ENCODE results near the gene OPCML. TPM values are rescaled to one million over a fixed set of nuclear protein-coding genes. Genes with fewer than 3 reads are reported as not detected.

OPCML gene
- polyA plus RNA-seq, 3 donors from 2014 or later = not detected

- no peak for DNase-seq
- peaks cover 0 to 5% (median 0%) of the 10 kb centered on the region in 3 donors for H3K27me3 Mint-ChIP-seq (ENCODE audit: low read depth in 3 of 3)
- H3K4me3 Mint-ChIP-seq = no peak overlapping the region
- no peaks in the 10 kb centered on the region for H3K4me1 Mint-ChIP-seq
- H3K36me3 Mint-ChIP-seq = no peaks in the 10 kb centered on the region
- peaks cover 0 to 7% (median 0%) of the 10 kb centered on the region in 6 donors for H3K9me3 Mint-ChIP-seq
- H3K27ac Mint-ChIP-seq = no peak overlapping the region
Measured at GRCh38 chr11:133156986-133157745, 375.1 kb downstream of the OPCML start.

- no peak for DNase-seq
- Mint-ChIP-seq H3K27me3 (ENCODE audit: low read depth in 3 of 3) (peaks cover 0 to 4% (median 0%) of the 10 kb centered on the region in 3 donors), H3K36me3 (no peaks in the 10 kb centered on the region), H3K9me3 (peaks cover 0 to 4% (median 0%) of the 10 kb centered on the region in 6 donors), H3K27ac (no peak overlapping the region), H3K4me1 (no peaks in the 10 kb centered on the region), H3K4me3 (no peak overlapping the region)
Measured at GRCh38 chr11:133154781-133155180, 377.5 kb downstream of the OPCML start.

GRCh38 chr11:133154076-133154475, 378.2 kb downstream of the OPCML start:
- no peak for DNase-seq
- no peak overlapping the region for H3K27ac Mint-ChIP-seq
- no peaks in the 10 kb centered on the region for H3K36me3 Mint-ChIP-seq
- no peaks in the 10 kb centered on the region for H3K4me1 Mint-ChIP-seq
- peaks cover 0 to 2% (median 0%) of the 10 kb centered on the region in 6 donors for H3K9me3 Mint-ChIP-seq
- peaks cover 0 to 4% (median 0%) of the 10 kb centered on the region in 3 donors for H3K27me3 Mint-ChIP-seq (ENCODE audit: low read depth in 3 of 3)
- no peak overlapping the region for H3K4me3 Mint-ChIP-seq

- H3K27me3 Mint-ChIP-seq (ENCODE audit: low read depth in 3 of 3) = peaks cover 0 to 4% (median 0%) of the 10 kb centered on the region in 3 donors
- DNase-seq = no peak
- no peak overlapping the region for H3K4me3 Mint-ChIP-seq
- H3K36me3 Mint-ChIP-seq = no peaks in the 10 kb centered on the region
- peaks cover 0 to 2% (median 0%) of the 10 kb centered on the region in 6 donors for H3K9me3 Mint-ChIP-seq
- H3K27ac Mint-ChIP-seq = no peak overlapping the region
- H3K4me1 Mint-ChIP-seq = no peaks in the 10 kb centered on the region
Measured at GRCh38 chr11:133153031-133153430, 379.3 kb downstream of the OPCML start.

- Mint-ChIP-seq H3K27me3 (ENCODE audit: low read depth in 3 of 3) (peaks cover 0 to 3% (median 0%) of the 10 kb centered on the region in 3 donors), H3K36me3 (no peaks in the 10 kb centered on the region), H3K9me3 (peaks cover 0 to 6% (median 0%) of the 10 kb centered on the region in 6 donors), H3K4me1 (no peaks in the 10 kb centered on the region), H3K4me3 (no peak overlapping the region), H3K27ac (no peak overlapping the region)
- no peak for DNase-seq
Measured at GRCh38 chr11:133149698-133150097, 382.6 kb downstream of the OPCML start.

- H3K4me3 Mint-ChIP-seq = no peak overlapping the region
- H3K9me3 Mint-ChIP-seq = peaks cover 0 to 7% (median 0%) of the 10 kb centered on the region in 6 donors
- no peaks in the 10 kb centered on the region for H3K4me1 Mint-ChIP-seq
- H3K36me3 Mint-ChIP-seq = no peaks in the 10 kb centered on the region
- no peak for DNase-seq
- peaks cover 0 to 3% (median 0%) of the 10 kb centered on the region in 3 donors for H3K27me3 Mint-ChIP-seq (ENCODE audit: low read depth in 3 of 3)
- H3K27ac Mint-ChIP-seq = no peak overlapping the region
Measured at GRCh38 chr11:133147625-133148024, 384.7 kb downstream of the OPCML start.

GRCh38 chr11:133146697-133147306, 385.5 kb downstream of the OPCML start:
- Mint-ChIP-seq H3K4me1 (no peaks in the 10 kb centered on the region), H3K36me3 (no peaks in the 10 kb centered on the region), H3K27me3 (ENCODE audit: low read depth in 3 of 3) (peaks cover 0 to 3% (median 0%) of the 10 kb centered on the region in 3 donors), H3K27ac (no peak overlapping the region), H3K9me3 (peaks cover 0 to 7% (median 0%) of the 10 kb centered on the region in 6 donors), H3K4me3 (no peak overlapping the region)
- DNase-seq = no peak

- Mint-ChIP-seq H3K4me1 (no peaks in the 10 kb centered on the region), H3K27me3 (ENCODE audit: low read depth in 3 of 3) (peaks cover 2 to 4% (median 3%) of the 10 kb centered on the region in 3 donors), H3K4me3 (no peak overlapping the region), H3K36me3 (no peaks in the 10 kb centered on the region), H3K27ac (no peak overlapping the region), H3K9me3 (peaks cover 0 to 2% (median 0%) of the 10 kb centered on the region in 6 donors)
- no peak for DNase-seq
Measured at GRCh38 chr11:133137939-133138338, 394.4 kb downstream of the OPCML start.

GRCh38 chr11:133137270-133137669, 395.0 kb downstream of the OPCML start:
- peaks cover 0 to 2% (median 0%) of the 10 kb centered on the region in 6 donors for H3K9me3 Mint-ChIP-seq
- no peak overlapping the region for H3K4me3 Mint-ChIP-seq
- H3K27ac Mint-ChIP-seq = no peak overlapping the region
- no peaks in the 10 kb centered on the region for H3K36me3 Mint-ChIP-seq
- H3K27me3 Mint-ChIP-seq (ENCODE audit: low read depth in 3 of 3) = peaks cover 2 to 4% (median 3%) of the 10 kb centered on the region in 3 donors
- DNase-seq = no peak
- no peaks in the 10 kb centered on the region for H3K4me1 Mint-ChIP-seq

- peak overlapping the region in 1 of 6 donors; percentile 53 for H3K27ac Mint-ChIP-seq
- H3K36me3 Mint-ChIP-seq = no peaks in the 10 kb centered on the region
- H3K9me3 Mint-ChIP-seq = peaks cover 0 to 2% (median 0%) of the 10 kb centered on the region in 6 donors
- no peak overlapping the region for H3K4me3 Mint-ChIP-seq
- H3K4me1 Mint-ChIP-seq = no peaks in the 10 kb centered on the region
- DNase-seq = no peak
- H3K27me3 Mint-ChIP-seq (ENCODE audit: low read depth in 3 of 3) = peaks cover 2 to 4% (median 3%) of the 10 kb centered on the region in 3 donors
Measured at GRCh38 chr11:133136376-133136775, 395.9 kb downstream of the OPCML start.

GRCh38 chr11:133134314-133135173, 397.8 kb downstream of the OPCML start:
- Mint-ChIP-seq H3K4me3 (no peak overlapping the region), H3K27ac (no peak overlapping the region), H3K36me3 (no peaks in the 10 kb centered on the region), H3K27me3 (ENCODE audit: low read depth in 3 of 3) (peaks cover 2 to 4% (median 3%) of the 10 kb centered on the region in 3 donors), H3K9me3 (peaks cover 0 to 3% (median 0%) of the 10 kb centered on the region in 6 donors), H3K4me1 (no peaks in the 10 kb centered on the region)
- peak in 1 of 3 donors; percentile 1 for DNase-seq

GRCh38 chr11:133133606-133134005, 398.7 kb downstream of the OPCML start:
- Mint-ChIP-seq H3K27me3 (ENCODE audit: low read depth in 3 of 3) (peaks cover 2 to 4% (median 3%) of the 10 kb centered on the region in 3 donors), H3K9me3 (peaks cover 0 to 3% (median 0%) of the 10 kb centered on the region in 6 donors)

GRCh38 chr11:133133050-133133449, 399.3 kb downstream of the OPCML start:
- Mint-ChIP-seq H3K4me3 (no peak overlapping the region), H3K36me3 (no peaks in the 10 kb centered on the region), H3K27ac (no peak overlapping the region), H3K4me1 (no peaks in the 10 kb centered on the region), H3K27me3 (ENCODE audit: low read depth in 3 of 3) (peaks cover 2 to 3% (median 2%) of the 10 kb centered on the region in 3 donors), H3K9me3 (peaks cover 0 to 3% (median 0%) of the 10 kb centered on the region in 6 donors)
- DNase-seq = no peak

More at GRCh38 chr11:133133606-133134005, 398.7 kb downstream of the OPCML start:
- H3K27ac Mint-ChIP-seq = no peak overlapping the region
- no peaks in the 10 kb centered on the region for H3K36me3 Mint-ChIP-seq
- H3K4me3 Mint-ChIP-seq = no peak overlapping the region
- DNase-seq = no peak
- H3K4me1 Mint-ChIP-seq = no peaks in the 10 kb centered on the region

Measured in immature natural killer cell (primary cell).